GM18505 (cell line): ENCODE measurements around the gene TLK1.
"Not testable (repeated sequence)": the region's sequence is repeated elsewhere in the genome, so short reads cannot be mapped to it uniquely, and the experiment has no call there.

Experiments used
- ATAC-seq: cut with Tn5 transposase; IDR thresholded peaks from one replicate; pipeline ENCODE4 v1.9.1; 2021; ENCODE audit not compliant: unreplicated experiment
- POLR2A ChIP-seq: IDR thresholded peaks from 4 replicates; pipeline ENCODE4 v1.6.1; 2011; ENCODE audit warnings: borderline replicate concordance; ENCODE audit not compliant: insufficient read depth, insufficient read length; ENCODE audit errors: extremely low read depth

The TLK1 gene

DNA sequence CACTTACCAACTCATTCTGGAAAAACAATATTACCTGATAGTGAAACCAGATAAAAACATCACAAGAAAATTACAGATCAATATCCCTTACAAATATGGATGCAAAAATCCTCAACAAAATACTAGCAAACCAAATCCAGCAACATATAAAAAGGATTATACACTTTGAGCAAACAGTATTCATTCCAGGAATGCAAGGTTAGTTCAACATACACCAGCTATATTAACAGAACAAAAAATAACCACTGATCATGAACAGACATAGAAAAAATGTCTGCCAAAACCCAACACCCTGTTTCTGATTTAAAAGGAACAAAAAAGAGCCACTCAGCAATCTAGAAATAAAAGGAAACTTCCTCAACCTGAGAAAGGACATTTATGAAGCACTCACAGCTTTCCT, 62.1 kb downstream of the TLK1 start:
- ATAC-seq = no peak
- no peak for TF ChIP-seq POLR2A

DNA sequence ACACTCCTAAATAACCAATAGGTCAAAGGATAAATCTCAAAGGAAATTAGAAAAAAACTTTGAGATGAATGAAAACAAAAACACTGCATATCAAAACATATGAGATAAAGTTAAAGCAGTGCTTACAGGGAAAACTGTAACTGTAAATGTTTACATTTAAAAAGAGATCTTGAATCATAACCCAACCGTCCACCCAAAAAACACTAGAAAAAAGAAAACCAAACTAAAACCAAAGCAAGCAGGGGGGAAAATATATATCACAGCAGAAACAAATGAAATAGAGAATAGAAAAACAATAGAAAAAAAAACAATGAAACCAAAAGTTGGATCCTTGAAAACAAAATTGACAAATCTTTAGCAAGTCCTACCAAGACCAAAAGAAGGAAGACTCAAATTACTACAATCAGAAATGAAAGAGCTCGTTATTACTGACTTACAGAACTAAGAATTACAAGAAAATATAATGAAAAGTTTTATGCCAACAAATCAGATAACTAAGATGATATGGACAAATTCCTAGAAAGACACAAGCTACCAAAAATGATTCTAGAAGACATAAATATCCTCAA, 65.6 kb downstream of the TLK1 start:
- TF ChIP-seq POLR2A = no peak
- no peak for ATAC-seq

DNA sequence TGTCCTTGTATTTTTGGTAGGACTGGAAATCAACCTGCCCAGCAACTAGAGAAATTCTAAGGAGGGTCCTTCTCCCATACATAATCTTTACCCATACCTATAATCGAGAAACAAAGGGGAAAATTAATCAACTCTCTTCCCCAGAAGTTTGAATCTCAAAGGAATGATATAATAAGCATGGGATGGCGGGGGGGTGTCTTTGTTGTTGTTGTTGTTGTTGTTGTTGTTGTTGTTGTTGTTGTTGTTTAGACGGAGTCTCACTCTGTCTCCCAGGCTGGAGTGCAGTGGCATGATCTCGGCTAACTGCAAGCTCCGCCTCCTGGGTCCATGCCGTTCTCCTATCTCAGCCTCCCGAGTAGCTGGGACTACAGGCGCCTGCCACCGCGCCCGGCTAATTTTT, 69.2 kb downstream of the TLK1 start:
- not testable (repeated sequence) for ATAC-seq

DNA sequence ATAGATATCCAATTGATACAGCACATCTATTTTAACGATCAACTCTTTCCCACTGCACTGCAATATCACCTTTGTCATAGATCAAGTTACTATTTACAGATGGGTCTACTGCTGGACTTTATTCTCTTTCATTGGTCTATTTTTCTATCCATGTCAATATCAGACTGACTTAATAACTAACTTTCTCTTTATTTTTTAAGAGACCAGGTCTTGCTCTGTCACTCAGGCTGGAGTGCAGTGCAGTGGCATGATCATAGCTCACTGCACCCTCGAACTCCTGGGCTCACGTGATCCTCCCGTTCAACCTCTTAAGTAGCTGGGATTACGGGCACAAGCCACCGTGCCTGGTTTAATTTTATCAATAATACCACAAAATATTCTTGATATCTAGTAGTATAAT, 71.2 kb downstream of the TLK1 start:
- no peak for TF ChIP-seq POLR2A

DNA sequence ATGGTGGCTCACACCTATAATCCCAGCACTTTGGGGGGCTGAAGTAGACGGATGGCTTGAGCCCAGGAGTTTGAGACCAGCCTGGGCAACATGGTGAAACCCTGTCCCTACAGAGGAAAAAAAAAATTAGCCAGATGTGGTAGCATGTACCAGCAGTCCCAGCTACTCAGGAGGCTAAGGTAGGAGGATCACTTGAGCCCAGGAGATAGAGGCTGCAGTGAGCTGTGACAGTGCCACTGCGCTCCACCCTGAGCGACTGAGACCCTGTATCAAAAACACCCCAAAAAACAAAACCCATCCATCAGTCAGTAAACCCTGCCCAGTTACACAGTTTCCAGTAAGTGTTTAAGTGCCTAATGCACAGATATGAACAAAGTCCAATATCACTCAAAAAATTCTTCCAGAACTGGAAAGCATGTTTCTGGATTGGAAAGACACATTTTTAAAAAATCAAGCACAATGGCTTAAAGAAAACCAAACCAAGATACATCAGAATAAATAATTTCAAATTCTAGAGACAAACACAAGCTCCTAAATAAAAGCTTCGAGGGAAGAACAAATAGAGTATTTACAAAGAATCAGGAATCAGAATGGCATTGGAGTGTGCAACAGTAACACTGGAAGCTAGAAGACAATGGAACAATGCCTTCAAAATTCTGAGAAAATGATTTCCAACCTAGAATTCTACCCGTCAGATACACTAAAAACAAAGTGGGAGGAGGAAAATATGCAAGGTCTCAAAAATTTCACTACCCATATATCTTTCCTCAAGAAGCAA, 72.4 kb downstream of the TLK1 start:
- TF ChIP-seq POLR2A = no peak
- ATAC-seq = no peak

More for the DNA sequence above, 71.2 kb downstream of the TLK1 start:
- ATAC-seq = no peak

DNA sequence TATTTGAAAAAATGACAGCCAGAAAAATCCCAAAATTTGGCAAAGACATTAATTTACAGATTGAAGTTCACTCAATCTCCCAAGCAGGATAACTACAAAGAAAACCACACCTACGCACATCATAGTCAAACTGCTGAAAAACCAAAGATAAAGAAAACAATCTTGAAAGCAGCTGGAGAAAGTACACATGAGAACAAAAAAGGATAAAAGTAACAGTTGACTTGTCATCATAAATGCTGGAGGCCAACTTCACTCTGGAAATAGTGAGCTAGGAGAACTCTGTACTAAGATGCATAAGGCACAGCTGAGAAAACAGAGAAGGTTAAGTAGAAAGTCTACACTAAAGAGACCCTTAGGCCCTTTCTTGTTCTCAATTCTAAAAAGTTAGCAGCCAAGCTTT, 73.1 kb downstream of the TLK1 start:
- ATAC-seq = no peak

DNA sequence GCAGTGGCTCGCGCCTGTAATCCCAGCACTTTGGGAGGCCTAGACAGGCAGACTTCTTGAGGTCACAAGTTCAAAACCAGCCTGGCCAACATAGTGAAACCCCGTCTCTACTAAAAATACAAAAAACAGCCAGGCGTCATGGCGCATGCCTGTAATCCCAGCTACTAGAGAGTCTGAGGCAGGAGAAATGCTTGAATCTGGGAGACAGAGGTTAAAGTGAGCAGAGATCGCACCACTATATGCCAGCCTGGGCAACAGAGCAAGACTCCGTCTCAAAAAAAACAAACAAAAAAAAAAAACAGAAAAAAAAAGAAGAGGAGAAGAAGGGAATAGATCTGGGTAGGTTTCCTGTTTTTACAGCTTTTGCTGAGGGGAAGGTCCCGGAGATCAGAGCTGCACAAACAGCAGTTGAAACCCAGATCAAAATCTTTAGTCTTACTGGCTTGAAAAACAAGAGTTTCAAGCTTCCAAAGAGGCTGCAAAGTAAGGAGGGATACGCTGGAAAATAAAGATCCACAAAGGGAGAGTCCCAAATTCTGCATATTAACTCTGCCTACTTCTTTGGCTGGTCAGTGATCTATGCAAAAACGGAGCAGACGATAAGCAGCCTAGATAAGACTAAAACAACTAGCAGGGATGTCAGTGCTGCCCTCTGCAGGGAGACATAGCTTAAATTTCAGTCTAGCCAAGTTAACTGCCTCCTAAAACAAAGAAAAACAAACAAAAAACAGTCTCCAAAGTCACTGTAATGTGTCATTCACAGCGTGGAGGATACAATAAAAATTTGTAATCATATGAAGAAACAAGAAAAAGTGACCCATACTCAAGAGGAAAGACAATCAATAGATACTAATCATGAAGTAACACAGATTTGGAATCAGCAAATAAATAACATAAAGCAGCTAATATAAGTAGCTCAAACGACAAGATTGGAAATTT, 74.1 kb downstream of the TLK1 start:
- ATAC-seq = no peak
- TF ChIP-seq POLR2A = no peak

More for the DNA sequence above, 73.1 kb downstream of the TLK1 start:
- no peak for TF ChIP-seq POLR2A

DNA sequence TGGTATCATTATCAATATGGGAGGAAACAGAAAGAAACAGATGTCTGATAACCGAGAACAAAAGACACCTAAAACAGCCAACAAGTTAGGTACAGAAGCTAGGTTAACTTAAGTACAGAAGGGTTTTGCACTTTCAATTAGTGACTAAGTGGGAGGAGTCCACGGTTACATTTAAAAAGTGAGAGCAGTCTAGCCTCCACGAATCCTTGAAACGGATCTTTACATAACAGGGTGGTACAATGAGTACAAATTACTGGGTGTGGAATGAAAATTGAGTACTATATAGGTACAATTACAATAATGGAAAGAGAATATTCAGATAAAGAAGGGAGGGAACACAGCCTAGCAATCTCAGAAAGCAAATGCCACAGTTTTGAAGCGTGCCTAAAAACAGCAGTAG, 76.6 kb downstream of the TLK1 start:
- TF ChIP-seq POLR2A = no peak
- ATAC-seq = no peak

DNA sequence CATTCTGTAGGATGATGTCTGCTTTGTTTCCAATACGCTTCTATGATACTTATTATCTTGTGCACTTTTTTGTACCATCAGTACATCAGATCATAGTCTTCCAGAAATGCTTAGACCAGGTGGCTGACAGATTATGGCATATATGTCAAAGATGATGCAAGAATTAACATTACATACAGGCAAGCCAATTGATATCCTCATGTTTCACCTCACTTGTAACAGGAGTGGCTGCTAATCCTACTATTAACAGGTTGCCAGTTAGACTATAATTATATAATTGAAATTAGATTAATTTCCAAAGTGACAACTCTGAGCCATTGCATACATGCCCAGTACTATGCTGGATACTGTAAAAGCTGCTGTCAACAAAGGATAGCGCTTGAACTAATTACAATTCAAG, 77.2 kb downstream of the TLK1 start:
- no peak for ATAC-seq
- TF ChIP-seq POLR2A = no peak

DNA sequence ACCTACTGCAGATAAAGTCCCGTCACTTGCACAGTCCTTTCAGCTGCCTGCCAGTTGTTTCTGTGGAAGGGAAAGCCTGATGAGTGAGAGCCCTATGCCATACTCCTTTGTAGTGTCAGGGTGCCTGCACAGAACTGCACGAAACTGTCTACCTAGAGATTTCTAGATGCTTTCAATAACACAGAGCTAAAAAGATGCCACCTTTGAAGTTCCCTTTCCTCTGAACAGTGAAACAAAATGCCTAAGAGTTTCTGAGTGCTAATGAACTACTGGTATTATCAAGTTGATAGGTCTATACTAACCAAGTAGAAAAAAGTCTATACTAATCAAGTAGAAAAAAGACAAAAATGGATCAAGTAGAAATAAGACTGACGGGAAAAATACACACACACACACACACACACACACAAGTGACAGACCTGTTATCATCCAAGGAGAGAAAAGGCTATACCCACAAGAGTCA, 79.0 kb downstream of the TLK1 start:
- ATAC-seq = no peak
- TF ChIP-seq POLR2A = no peak

DNA sequence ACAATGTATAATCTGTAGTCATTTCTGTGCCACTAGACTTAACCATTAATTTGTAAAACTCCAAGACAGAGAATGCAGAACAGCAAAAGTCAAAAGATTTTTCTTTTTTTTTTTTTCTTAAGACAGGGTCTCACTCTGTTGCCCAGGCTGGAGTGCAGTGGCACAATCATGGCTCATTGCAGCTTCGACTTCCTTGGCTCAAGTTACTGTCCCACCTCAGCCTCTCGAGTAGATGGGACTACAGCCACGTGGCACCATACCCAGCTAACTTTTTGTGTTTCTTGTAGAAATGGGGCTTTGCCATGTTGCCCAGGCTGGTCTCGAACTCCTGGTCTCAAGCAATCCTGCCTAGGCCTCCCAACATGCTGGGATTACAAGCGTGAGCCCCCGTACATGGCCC, 80.1 kb downstream of the TLK1 start:
- no peak for TF ChIP-seq POLR2A
- ATAC-seq = no peak

DNA sequence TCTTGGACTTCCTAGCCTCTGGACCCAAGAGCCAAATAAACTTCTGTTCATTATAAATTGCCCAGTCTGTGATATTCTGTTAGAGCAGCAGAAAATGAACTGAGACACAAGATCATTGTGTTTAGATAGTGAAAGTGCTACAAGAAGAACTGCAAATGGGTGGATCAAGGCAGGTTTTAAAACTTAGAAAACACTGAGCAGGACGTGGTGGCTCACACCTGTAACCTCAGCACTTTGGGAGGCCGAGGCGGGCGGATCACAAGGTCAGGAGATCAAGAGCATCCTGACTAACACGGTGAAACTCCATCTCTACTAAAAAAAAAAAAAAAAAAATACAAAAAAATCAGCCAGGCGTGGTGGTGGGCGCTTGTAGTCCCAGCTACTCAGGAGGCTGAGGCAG, 84.3 kb downstream of the TLK1 start:
- not testable (repeated sequence) for ATAC-seq

DNA sequence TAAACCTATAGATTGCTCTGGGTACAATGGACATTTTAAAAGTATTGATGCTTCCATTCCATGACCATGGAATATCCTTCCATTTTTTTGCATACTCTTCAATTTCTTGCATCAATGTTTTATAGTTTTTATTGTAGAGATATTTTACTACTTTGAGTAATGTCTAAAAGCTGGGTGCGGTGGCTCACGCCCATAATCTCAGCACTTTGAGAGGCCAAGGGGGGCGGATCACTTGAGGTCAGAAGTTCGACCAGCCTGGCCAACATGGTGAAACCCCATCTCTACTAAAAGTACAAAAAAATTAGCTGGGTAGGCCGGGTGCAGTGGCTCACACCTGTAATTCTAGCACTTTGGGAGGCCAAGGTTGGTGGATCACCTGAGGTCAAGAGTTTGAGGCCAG, 88.5 kb downstream of the TLK1 start:
- ATAC-seq = no peak
- TF ChIP-seq POLR2A = no peak
